Activated T-cell treated with anti-CD3 and anti-CD28 coated beads, Interleukin-2, amount 50 U/mL, for 1 hour (primary cell): Measurements from ENCODE around the gene CLIP2.
"Not testable (repeated sequence)": the region's sequence is repeated elsewhere in the genome, so short reads cannot be mapped to it uniquely, and the experiment has no call there.

ENCODE experiments used
- DNase-seq: peaks from one replicate; pipeline ENCODE4 v3.0.0-alpha.2; 2020

The CLIP2 gene

GRCh38 chr7:74376256-74377036, 87.2 kb downstream of the CLIP2 start:
- DNase-seq, result no peak

GRCh38 chr7:74379938-74380337, 90.7 kb downstream of the CLIP2 start:
- no peak for DNase-seq

GRCh38 chr7:74380720-74381119, 91.5 kb downstream of the CLIP2 start:
- no peak for DNase-seq

- not testable (repeated sequence) for DNase-seq
Observed at GRCh38 chr7:74384086-74384485, 94.9 kb downstream of the CLIP2 start.

- DNase-seq, result not testable (repeated sequence)
Observed at GRCh38 chr7:74384854-74385253, 95.6 kb downstream of the CLIP2 start.

- DNase-seq, result no peak
Observed at GRCh38 chr7:74387606-74388005, 98.4 kb downstream of the CLIP2 start.

GRCh38 chr7:74388880-74389415, 99.7 kb downstream of the CLIP2 start:
- DNase-seq, result no peak

- DNase-seq, result not testable (repeated sequence)
Observed at GRCh38 chr7:74393722-74394121, 104.5 kb downstream of the CLIP2 start.

- DNase-seq, result not testable (repeated sequence)
Observed at GRCh38 chr7:74394601-74395000, 105.4 kb downstream of the CLIP2 start.

- no peak for DNase-seq
Observed at GRCh38 chr7:74395745-74396311, 106.6 kb downstream of the CLIP2 start.

GRCh38 chr7:74396993-74397392, 107.8 kb downstream of the CLIP2 start:
- no peak for DNase-seq

GRCh38 chr7:74398426-74398825, 109.2 kb downstream of the CLIP2 start:
- DNase-seq, result no peak

GRCh38 chr7:74399006-74399405, 109.8 kb downstream of the CLIP2 start:
- DNase-seq, result no peak

GRCh38 chr7:74400420-74401136, 111.4 kb downstream of the CLIP2 start:
- DNase-seq, result no peak

- peak; percentile 71 for DNase-seq
Observed at GRCh38 chr7:74401137-74401859, 112.1 kb downstream of the CLIP2 start.

- not testable (repeated sequence) for DNase-seq
Observed at GRCh38 chr7:74402668-74403067, 113.5 kb downstream of the CLIP2 start.

GRCh38 chr7:74403521-74404387, 114.5 kb downstream of the CLIP2 start:
- DNase-seq, result no peak

- DNase-seq, result no peak
Observed at GRCh38 chr7:74404388-74404700, 115.1 kb downstream of the CLIP2 start.

- DNase-seq, result no peak
Observed at GRCh38 chr7:74404741-74405140, 115.5 kb downstream of the CLIP2 start.

GRCh38 chr7:74405191-74405898, 116.1 kb downstream of the CLIP2 start:
- no peak for DNase-seq

- DNase-seq, result no peak
Observed at GRCh38 chr7:74405899-74406512, 116.8 kb downstream of the CLIP2 start.
